Fibroblast of skin of back (primary cell): ENCODE data around the gene RAET1G.
"Not testable (repeated sequence)": the region's sequence is repeated elsewhere in the genome, so short reads cannot be mapped to it uniquely, and the experiment has no call there.

Experiments
- DNase-seq: peaks from one replicate; pipeline ENCODE4 v3.0.0-alpha.2; 2013

Gene RAET1G

GRCh38 chr6:149933461-149933860, 10.5 kb upstream of the RAET1G start:
- DNase-seq: no peak

GRCh38 chr6:149933036-149933435, 10.1 kb upstream of the RAET1G start:
- no peak for DNase-seq

- DNase-seq: no peak
Measured at GRCh38 chr6:149931501-149931900, 8.6 kb upstream of the RAET1G start.

- DNase-seq: no peak
Measured at GRCh38 chr6:149929422-149929821, 6.5 kb upstream of the RAET1G start.

- not testable (repeated sequence) for DNase-seq
Measured at GRCh38 chr6:149927025-149927424, 4.1 kb upstream of the RAET1G start.

- DNase-seq: peak; percentile 81
Measured at GRCh38 chr6:149925974-149926777, 3.3 kb upstream of the RAET1G start.

GRCh38 chr6:149925253-149925973, 2.5 kb upstream of the RAET1G start:
- DNase-seq: peak; percentile 13

GRCh38 chr6:149924933-149925252, 2.0 kb upstream of the RAET1G start:
- DNase-seq: no peak

- DNase-seq: no peak
Measured at GRCh38 chr6:149924206-149924932, 1.4 kb upstream of the RAET1G start.

GRCh38 chr6:149923327-149923986, 536 bp upstream of the RAET1G start:
- no peak for DNase-seq

GRCh38 chr6:149922091-149922490, 830 bp downstream of the RAET1G start:
- not testable (repeated sequence) for DNase-seq

- DNase-seq: no peak
Measured at GRCh38 chr6:149921361-149921760, 1.6 kb downstream of the RAET1G start.

GRCh38 chr6:149919834-149920225, 3.1 kb downstream of the RAET1G start:
- DNase-seq: no peak

GRCh38 chr6:149919126-149919833, 3.6 kb downstream of the RAET1G start:
- DNase-seq: not testable (repeated sequence)

- DNase-seq: no peak
Measured at GRCh38 chr6:149918151-149918905, 4.6 kb downstream of the RAET1G start.

GRCh38 chr6:149917679-149918078, 5.2 kb downstream of the RAET1G start:
- no peak for DNase-seq

- no peak for DNase-seq
Measured at GRCh38 chr6:149915970-149916865, 6.7 kb downstream of the RAET1G start.

GRCh38 chr6:149913540-149914240, 9.2 kb downstream of the RAET1G start:
- DNase-seq: no peak

GRCh38 chr6:149913085-149913484, 9.8 kb downstream of the RAET1G start:
- DNase-seq: no peak

- not testable (repeated sequence) for DNase-seq
Measured at GRCh38 chr6:149912680-149913079, 10.2 kb downstream of the RAET1G start.
